Left ventricle myocardium inferior (tissue), 1 donor: Measurements from ENCODE around the gene PPP6R2. TPM values are rescaled to one million over a fixed set of nuclear protein-coding genes. Genes with fewer than 3 reads are reported as not detected.
A peak's percentile ranks its signal among the peaks of the same experiment; 100 is the strongest.

Source experiments
- DNase-seq: peaks from one replicate; pipeline ENCODE4 v3.0.0-alpha.2; 2020
- H3K27ac ChIP-seq: fragments of 200-600 bp; replicated peaks from 2 replicates; pipeline ENCODE4 v1.8.0; 2021
- H3K27me3 ChIP-seq: fragments of 200-600 bp; 2 replicates; pipeline ENCODE4 v1.8.0; 2021; ENCODE audit warnings: low read depth
- H3K36me3 ChIP-seq: fragments of 200-600 bp; 2 replicates; pipeline ENCODE4 v1.8.0; 2021
- H3K4me1 ChIP-seq: fragments of 200-600 bp; 2 replicates; pipeline ENCODE4 v1.8.0; 2021
- H3K4me3 ChIP-seq: fragments of 200-600 bp; 2 replicates; pipeline ENCODE4 v1.8.0; 2021; ENCODE audit warnings: mild to moderate bottlenecking, moderate library complexity
- H3K9me3 ChIP-seq: fragments of 200-600 bp; replicated peaks from 2 replicates; pipeline ENCODE4 v1.8.0; 2021
- intact Hi-C: fragments of 100-400 bp; cut with micrococcal nuclease; formaldehyde crosslinking; loops from one replicate; pipeline ENCODE4 v1.11.0; 2022
- total RNA-seq: library from RNA; stranded (reverse); fragmentation: NEBNext Ultra II Directional; extraction: Animal tissue kit (Norgen Biotek cat#: 25700); gene quantifications from one replicate; pipeline ENCODE4 v1.2.1, GENCODE V29; 2021
- TF ChIP-seq, protein P1 (sequence below): fragments of 200-600 bp; IDR thresholded peaks from 2 replicates; pipeline ENCODE4 v1.8.0; 2021; ENCODE audit warnings: antibody characterized with exemption, mild to moderate bottlenecking, borderline replicate concordance
- donor health status: DM: no; HTN: yes; CAD: no; lungs with severe emphysema.

PPP6R2 gene
- total RNA-seq, 1 donor from 2014 or later, result 38.6 TPM

DNA sequence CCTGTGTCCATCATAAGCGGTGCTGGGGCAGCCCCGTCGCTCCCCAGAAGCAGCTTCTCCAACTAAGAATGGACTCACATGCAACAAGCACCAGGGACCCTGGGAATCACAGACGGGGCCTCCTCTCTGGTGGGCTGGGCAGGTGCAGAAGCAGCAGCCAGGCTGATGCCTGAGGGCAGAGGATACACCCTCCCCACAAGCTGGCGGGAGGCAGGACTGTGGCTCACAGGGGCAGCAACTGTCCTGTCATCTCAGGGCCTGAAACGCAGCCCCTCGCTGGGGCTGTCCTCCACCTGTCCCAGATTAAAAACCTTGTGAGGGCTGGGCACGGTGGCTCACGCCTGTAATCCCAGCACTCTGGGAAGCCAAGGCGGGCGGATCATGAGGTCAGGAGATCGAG lies 134.8 kb downstream of the PPP6R2 start:
- Histone ChIP-seq H3K27me3 (peaks cover 52% of the 10 kb centered on the region), H3K36me3 (no peaks in the 10 kb centered on the region), H3K4me1 (peaks cover 39% of the 10 kb centered on the region), H3K27ac (no peak overlapping the region), H3K9me3 (no peaks in the 10 kb centered on the region), H3K4me3 (no peak overlapping the region)
- no peak for DNase-seq
- TF ChIP-seq, protein P1, sequence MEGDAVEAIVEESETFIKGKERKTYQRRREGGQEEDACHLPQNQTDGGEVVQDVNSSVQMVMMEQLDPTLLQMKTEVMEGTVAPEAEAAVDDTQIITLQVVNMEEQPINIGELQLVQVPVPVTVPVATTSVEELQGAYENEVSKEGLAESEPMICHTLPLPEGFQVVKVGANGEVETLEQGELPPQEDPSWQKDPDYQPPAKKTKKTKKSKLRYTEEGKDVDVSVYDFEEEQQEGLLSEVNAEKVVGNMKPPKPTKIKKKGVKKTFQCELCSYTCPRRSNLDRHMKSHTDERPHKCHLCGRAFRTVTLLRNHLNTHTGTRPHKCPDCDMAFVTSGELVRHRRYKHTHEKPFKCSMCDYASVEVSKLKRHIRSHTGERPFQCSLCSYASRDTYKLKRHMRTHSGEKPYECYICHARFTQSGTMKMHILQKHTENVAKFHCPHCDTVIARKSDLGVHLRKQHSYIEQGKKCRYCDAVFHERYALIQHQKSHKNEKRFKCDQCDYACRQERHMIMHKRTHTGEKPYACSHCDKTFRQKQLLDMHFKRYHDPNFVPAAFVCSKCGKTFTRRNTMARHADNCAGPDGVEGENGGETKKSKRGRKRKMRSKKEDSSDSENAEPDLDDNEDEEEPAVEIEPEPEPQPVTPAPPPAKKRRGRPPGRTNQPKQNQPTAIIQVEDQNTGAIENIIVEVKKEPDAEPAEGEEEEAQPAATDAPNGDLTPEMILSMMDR, result no peak
- intact Hi-C loops, result no loop called here

GRCh38 chr22:50479721-50480120 lies 136.6 kb downstream of the PPP6R2 start:
- H3K9me3 ChIP-seq, result no peaks in the 10 kb centered on the region
- peaks cover 22% of the 10 kb centered on the region for H3K4me1 ChIP-seq
- intact Hi-C loops, result no loop called here
- H3K4me3 ChIP-seq, result no peak overlapping the region
- no peak for DNase-seq
- no peaks in the 10 kb centered on the region for H3K36me3 ChIP-seq
- TF ChIP-seq, protein P1, result no peak
- no peak overlapping the region for H3K27ac ChIP-seq
- H3K27me3 ChIP-seq, result peaks cover 70% of the 10 kb centered on the region

DNA sequence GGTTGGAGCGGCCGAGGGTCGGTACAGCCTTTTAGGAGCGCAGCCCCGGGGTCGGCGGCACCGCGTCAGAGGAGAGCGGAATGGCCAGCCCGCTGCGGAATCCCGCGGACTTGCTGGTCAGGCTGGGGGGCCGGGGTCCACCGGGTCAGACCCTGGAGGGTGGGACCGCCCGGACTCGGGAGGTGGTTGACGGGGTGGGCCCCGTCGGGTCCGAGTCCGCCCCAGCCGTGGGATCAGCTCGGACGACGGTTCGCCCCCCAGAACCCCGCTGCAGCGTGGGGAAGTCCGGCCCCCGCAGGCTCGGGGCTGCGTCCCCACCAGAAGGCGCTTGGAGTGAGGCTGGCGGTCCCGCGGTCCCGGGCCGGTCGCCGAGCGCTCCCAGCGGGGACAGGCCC lies 137.9 kb downstream of the PPP6R2 start:
- no peak overlapping the region for H3K27ac ChIP-seq
- intact Hi-C loops, result no loop called here
- H3K36me3 ChIP-seq, result no peaks in the 10 kb centered on the region
- no peaks in the 10 kb centered on the region for H3K9me3 ChIP-seq
- no peak for DNase-seq
- H3K27me3 ChIP-seq, result peaks cover 83% of the 10 kb centered on the region
- TF ChIP-seq, protein P1, result no peak
- peak overlapping the region; percentile 63 for H3K4me3 ChIP-seq
- H3K4me1 ChIP-seq, result peaks cover 15% of the 10 kb centered on the region

GRCh38 chr22:50481440-50482106 lies 138.4 kb downstream of the PPP6R2 start, which contains the start of gene ADM2:
TSS of gene ADM2 (plus strand) at chr22:50481543. CDS start at chr22:50481848, 305 bp downstream.
- Histone ChIP-seq H3K27me3 (peaks cover 85% of the 10 kb centered on the region), H3K27ac (no peak within 1 kb of the TSS), H3K4me1 (peaks cover 15% of the 10 kb centered on the region), H3K9me3 (no peaks in the 10 kb centered on the region), H3K4me3 (peak within 1 kb of the TSS; percentile 63), H3K36me3 (no peaks in the 10 kb centered on the region)
- no peak for DNase-seq
- TF ChIP-seq, protein P1, result no peak
- intact Hi-C loops, result no loop called here

DNA sequence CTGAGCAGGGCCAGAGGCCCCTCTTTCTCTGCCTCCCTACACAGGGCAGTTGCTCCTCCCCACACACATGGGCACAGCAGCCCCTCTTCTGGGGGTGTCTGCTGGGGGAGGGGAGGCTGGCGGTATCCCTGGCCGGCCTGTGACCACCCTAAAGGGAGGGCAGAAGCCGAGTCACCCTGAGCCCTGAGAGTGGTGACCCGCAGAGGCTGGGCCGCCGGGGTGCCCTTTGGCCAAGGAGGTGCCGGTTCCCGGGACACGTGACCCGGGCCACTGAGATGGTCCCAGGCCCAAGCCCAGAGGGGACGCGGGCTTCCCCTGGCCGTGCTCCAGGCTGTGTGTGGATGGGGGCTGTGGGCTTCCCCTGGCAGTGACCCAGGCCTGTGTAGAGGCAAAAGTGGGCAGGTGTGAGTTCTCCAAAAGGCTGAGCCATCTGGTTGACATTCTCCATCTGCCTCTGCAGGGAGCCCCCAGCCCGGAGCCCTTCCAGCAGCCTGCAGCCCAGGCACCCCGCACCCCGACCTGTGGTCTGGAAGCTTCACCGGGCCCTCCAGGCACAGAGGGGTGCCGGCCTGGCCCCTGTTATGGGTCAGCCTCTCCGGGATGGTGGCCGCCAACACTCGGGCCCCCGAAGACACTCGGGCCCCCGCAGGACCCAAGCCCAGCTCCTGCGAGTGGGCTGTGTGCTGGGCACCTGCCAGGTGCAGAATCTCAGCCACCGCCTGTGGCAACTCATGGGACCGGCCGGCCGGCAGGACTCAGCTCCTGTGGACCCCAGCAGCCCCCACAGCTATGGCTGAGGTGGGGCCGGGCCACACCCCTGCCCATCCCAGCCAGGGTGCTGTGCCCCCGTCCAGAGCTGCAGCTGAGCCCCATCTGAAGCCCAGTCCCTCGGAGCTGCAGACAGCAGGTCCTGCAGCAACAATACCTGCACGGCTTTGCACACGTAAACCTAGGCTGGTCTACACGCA lies 139.3 kb downstream of the PPP6R2 start:
- H3K27me3 ChIP-seq, result peaks cover 93% of the 10 kb centered on the region
- H3K27ac ChIP-seq, result no peak overlapping the region
- no peak for DNase-seq
- H3K4me1 ChIP-seq, result peaks cover 15% of the 10 kb centered on the region
- no peaks in the 10 kb centered on the region for H3K36me3 ChIP-seq
- peak overlapping the region; percentile 63 for H3K4me3 ChIP-seq
- intact Hi-C loops, result no loop called here
- TF ChIP-seq, protein P1, result no peak
- no peaks in the 10 kb centered on the region for H3K9me3 ChIP-seq
